ENCODE data around the gene SUN3. TPM values are rescaled to one million over a fixed set of nuclear protein-coding genes. Genes with fewer than 3 reads are reported as not detected.
A peak's percentile ranks its signal among the peaks of the same experiment; 100 is the strongest.

The SUN3 gene
- polyA plus RNA-seq, 2 of the 4 experiments (the other 2 are of a cell fraction): not detected

DNA sequence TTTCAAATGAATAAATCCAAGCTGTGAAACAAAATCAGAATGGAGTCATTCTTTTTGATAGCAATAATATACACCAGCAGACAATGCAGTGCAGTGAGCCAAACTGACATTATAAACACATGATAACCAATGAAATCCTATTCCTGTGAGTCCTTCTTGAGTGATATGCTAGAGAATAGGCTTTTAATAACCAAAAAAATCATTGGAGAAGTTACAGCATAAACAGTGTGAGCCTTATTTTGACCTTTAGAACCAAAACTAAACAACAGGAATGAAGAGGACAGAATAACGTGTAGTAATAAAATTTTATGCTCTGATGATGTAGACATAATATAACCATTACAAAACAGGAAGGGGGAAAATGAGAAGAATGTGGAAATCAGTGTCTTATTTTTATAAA lies 58.1 kb downstream of the SUN3 start:
- FAIRE-seq: no peak
- ATAC-seq: no peak

DNA sequence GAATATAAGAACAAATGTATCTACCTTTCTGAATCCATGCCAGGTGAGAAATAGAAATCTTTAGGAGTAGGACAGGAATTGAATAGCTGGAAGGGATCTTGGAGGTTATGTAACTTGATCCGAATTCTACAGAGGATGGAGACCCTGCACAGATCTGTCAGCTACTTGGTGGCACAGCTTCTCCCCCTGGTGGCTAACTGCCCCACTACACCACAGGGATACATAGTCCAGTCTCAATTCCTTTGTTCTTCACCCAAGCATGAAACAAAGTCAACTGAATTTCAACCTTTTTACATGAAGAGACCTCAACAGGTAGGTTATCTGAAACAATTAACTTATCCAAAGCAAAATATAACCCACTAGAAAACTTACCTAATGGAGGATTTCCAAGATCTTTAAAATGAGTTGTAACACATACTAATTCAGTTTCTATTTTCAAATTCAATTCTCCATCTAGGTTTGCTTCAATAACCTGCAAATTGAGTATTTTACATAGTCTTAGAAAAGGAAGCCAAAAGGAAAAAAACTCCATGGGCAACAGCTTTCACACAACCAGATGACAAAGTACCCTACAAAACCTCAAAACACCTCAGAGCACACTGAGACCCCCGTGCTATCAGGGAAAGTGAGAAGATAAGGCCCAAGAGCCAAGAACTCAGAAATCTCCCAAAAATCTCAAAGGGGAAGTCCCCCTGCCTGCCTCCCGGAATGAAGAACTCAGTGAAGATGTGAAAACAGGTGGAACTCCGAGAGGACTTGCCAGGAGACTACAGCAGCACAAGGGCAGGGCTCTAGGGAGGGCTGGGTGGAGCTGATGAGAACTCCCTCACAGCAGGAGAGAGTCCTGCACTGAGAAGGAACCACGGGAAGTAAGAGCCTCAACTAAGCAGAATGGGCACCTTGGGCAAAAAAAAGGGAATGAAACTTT lies 59.8 kb downstream of the SUN3 start:
- ATAC-seq: peak; percentile 81 to 96
- peak; percentile 75 to 82 for DNase-seq (ENCODE audit: low read depth in 1 of 2, low spot score in 1 of 2)
- POLR2A ChIA-PET: no interaction called here
- Histone ChIP-seq H3K27ac (no peak overlapping the region), H3K4me3 (no peak overlapping the region), H3K4me2 (no peak overlapping the region), H3K4me1 (no peaks in the 10 kb centered on the region), H3K9me3 (no peaks in the 10 kb centered on the region)
- peak; percentile 39 for FAIRE-seq
- CTCF ChIA-PET: interaction anchor here (0.6 to 6.5 kb wide), 19 partner anchors 8 to 705 kb away, joined by 3 to 37 read pairs (median 5); partner anchors contain the start of genes HUS1 and PKD1L1
- TF ChIP-seq SMC3 (IDR thresholded peaks at IDR 0.05) (peak; percentile 79), RAD21 (conservative IDR thresholded peaks at IDR 0.05 in 1 of 2, IDR thresholded peaks at IDR 0.05 in 1 of 2) (peak; percentile 73 to 83), SREBF2 (IDR thresholded peaks at IDR 0.05) (no peak)
- TF ChIP-seq, protein P1, sequence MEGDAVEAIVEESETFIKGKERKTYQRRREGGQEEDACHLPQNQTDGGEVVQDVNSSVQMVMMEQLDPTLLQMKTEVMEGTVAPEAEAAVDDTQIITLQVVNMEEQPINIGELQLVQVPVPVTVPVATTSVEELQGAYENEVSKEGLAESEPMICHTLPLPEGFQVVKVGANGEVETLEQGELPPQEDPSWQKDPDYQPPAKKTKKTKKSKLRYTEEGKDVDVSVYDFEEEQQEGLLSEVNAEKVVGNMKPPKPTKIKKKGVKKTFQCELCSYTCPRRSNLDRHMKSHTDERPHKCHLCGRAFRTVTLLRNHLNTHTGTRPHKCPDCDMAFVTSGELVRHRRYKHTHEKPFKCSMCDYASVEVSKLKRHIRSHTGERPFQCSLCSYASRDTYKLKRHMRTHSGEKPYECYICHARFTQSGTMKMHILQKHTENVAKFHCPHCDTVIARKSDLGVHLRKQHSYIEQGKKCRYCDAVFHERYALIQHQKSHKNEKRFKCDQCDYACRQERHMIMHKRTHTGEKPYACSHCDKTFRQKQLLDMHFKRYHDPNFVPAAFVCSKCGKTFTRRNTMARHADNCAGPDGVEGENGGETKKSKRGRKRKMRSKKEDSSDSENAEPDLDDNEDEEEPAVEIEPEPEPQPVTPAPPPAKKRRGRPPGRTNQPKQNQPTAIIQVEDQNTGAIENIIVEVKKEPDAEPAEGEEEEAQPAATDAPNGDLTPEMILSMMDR (IDR thresholded peaks at IDR 0.05): peak; percentile 79
- 61% methylated on average over 5 of the region's 5 CpGs for WGBS (ENCODE audit: missing lambda C conversion rate)

More for the DNA sequence above, 58.1 kb downstream of the SUN3 start:
- H3K4me2 ChIP-seq: no peak overlapping the region
- no peak overlapping the region for H3K4me3 ChIP-seq
- no peak for TF ChIP-seq ZSCAN20 (CRISPR knock-in tag; IDR thresholded peaks at IDR 0.05)
- no peak for TF ChIP-seq NFE2L2 (conservative IDR thresholded peaks at IDR 0.05; ENCODE audit: low read length)
- no peak for TF ChIP-seq CBX8 (IDR thresholded peaks at IDR 0.05)
- TF ChIP-seq NPAS2 (CRISPR knock-in tag; IDR thresholded peaks at IDR 0.05; ENCODE audit: borderline replicate concordance): no peak
- TF ChIP-seq MAFK (IDR thresholded peaks at IDR 0.05; ENCODE audit: partially characterized antibody): no peak
- no peak for TF ChIP-seq MYC (IDR thresholded peaks at IDR 0.05; ENCODE audit: borderline replicate concordance, low read length)
- TF ChIP-seq ZFP36 (IDR thresholded peaks at IDR 0.05; ENCODE audit: borderline replicate concordance, partially characterized antibody): no peak
- TF ChIP-seq HEYL (CRISPR knock-in tag; IDR thresholded peaks at IDR 0.05): no peak
- TF ChIP-seq RCOR1 (IDR thresholded peaks at IDR 0.05; ENCODE audit: low read depth, low read length): no peak
- ChIA-PET POLR2A (interaction anchor here (0.7 kb wide), 1 partner anchor 308 kb away, joined by 3 read pairs; no protein-coding TSS in a partner anchor), CTCF (interaction anchor here (0.7 to 1.3 kb wide), 4 partner anchors 17 to 704 kb away, joined by 3 to 5 read pairs (median 3); no protein-coding TSS in a partner anchor)
- H3K9me3 ChIP-seq: no peaks in the 10 kb centered on the region
- no peaks in the 10 kb centered on the region for H3K4me1 ChIP-seq
- H3K27ac ChIP-seq: no peak overlapping the region
- WGBS (ENCODE audit: missing lambda C conversion rate): 63% methylated on average over 1 of the region's 1 CpG
- no peak for DNase-seq (ENCODE audit: low read depth in 1 of 2, low spot score in 1 of 2)

DNA sequence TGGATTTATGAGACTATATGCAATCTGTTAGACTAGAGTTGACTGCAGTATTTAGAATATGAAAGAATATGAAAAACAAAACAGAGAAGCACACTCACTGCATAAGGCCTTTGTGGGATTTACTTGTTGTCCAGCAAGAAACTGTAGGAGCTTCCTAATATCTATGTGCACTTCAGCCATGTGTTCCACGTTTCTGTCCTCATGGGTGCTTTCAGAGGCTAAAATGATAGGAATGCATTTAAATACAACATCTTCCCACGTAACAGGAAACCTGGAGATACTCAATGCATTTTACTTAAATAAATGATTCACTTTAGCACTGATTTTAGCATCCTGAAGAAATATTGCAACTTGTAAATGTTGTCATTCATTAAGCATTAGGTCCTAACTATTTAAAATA lies 61.2 kb downstream of the SUN3 start:
- ChIA-PET POLR2A (no interaction called here), CTCF (interaction anchor here (0.6 to 6.8 kb wide), 8 partner anchors 20 to 714 kb away, joined by 3 to 42 read pairs (median 8); partner anchors contain the start of gene PKD1L1)
- no peaks in the 10 kb centered on the region for H3K4me1 ChIP-seq
- no peak overlapping the region for H3K27ac ChIP-seq
- no peak for FAIRE-seq
- no peak for ATAC-seq
- no peak overlapping the region for H3K4me3 ChIP-seq
- no peak overlapping the region for H3K4me2 ChIP-seq
- no peak for TF ChIP-seq FOSL2 (IDR thresholded peaks at IDR 0.05)
- TF ChIP-seq FOSL2 (CRISPR knock-in tag; IDR thresholded peaks at IDR 0.05): no peak
- TF ChIP-seq, protein P2, sequence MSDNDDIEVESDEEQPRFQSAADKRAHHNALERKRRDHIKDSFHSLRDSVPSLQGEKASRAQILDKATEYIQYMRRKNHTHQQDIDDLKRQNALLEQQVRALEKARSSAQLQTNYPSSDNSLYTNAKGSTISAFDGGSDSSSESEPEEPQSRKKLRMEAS (IDR thresholded peaks at IDR 0.05): no peak
- TF ChIP-seq MAZ (IDR thresholded peaks at IDR 0.05; ENCODE audit: borderline replicate concordance, low read depth, low read length): no peak
- TF ChIP-seq, protein P3, sequence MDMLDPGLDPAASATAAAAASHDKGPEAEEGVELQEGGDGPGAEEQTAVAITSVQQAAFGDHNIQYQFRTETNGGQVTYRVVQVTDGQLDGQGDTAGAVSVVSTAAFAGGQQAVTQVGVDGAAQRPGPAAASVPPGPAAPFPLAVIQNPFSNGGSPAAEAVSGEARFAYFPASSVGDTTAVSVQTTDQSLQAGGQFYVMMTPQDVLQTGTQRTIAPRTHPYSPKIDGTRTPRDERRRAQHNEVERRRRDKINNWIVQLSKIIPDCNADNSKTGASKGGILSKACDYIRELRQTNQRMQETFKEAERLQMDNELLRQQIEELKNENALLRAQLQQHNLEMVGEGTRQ (IDR thresholded peaks at IDR 0.05): no peak
- no peak for TF ChIP-seq MYC (IDR thresholded peaks at IDR 0.05; ENCODE audit: borderline replicate concordance, low read length)
- TF ChIP-seq NPAS2 (CRISPR knock-in tag; IDR thresholded peaks at IDR 0.05; ENCODE audit: borderline replicate concordance): no peak
- no peak for TF ChIP-seq BHLHE40 (IDR thresholded peaks at IDR 0.05; ENCODE audit: low read depth, low read length)
- TF ChIP-seq ESRRA (IDR thresholded peaks at IDR 0.05; ENCODE audit: borderline replicate concordance, low read length): no peak
- no peak for TF ChIP-seq KDM5A (IDR thresholded peaks at IDR 0.05)
- no peak for TF ChIP-seq HOXB13 (CRISPR knock-in tag; IDR thresholded peaks at IDR 0.05; ENCODE audit: low read depth)
- TF ChIP-seq CBX8 (IDR thresholded peaks at IDR 0.05): no peak
- TF ChIP-seq EP300 (IDR thresholded peaks at IDR 0.05): no peak
- no peak for TF ChIP-seq TFCP2L1 (CRISPR knock-in tag; IDR thresholded peaks at IDR 0.05)
- TF ChIP-seq RARB (CRISPR knock-in tag; IDR thresholded peaks at IDR 0.05): no peak
- TF ChIP-seq JUN (IDR thresholded peaks at IDR 0.05): no peak
- WGBS (ENCODE audit: missing lambda C conversion rate): 89% methylated on average over 2 of the region's 2 CpGs
- no peaks in the 10 kb centered on the region for H3K9me3 ChIP-seq
- DNase-seq (ENCODE audit: low read depth in 1 of 2, low spot score in 1 of 2): no peak

All from A549 (cell line).